ENCODE measurements around the gene LCLAT1. TPM values are rescaled to one million over a fixed set of nuclear protein-coding genes. Genes with fewer than 3 reads are reported as not detected.

Gene LCLAT1
- polyA plus RNA-seq, 1 of the 3 experiments (the other 2 are of a cell fraction): 6.9 TPM

DNA sequence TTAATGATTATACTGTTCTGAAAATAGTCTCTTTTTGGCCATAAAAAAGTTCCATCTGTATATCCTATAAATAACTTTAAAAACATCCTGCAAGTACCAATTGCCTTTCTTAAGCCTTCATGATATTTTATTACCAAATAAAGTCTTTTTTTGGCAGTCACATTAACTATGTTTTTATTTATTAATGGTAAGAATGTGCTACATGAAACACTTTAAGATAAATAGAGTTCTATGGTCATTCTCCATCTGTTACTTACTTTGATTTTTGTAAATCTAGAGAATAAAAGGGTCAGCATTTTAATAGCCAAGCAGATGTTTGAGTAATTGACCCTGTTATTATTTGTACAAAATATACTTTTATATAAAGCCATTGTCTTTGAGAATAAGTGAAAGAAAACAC is 52.6 kb downstream of the LCLAT1 start:
- CTCF ChIA-PET: no interaction called here
- no peak for TF ChIP-seq FOXJ3 (CRISPR knock-in tag; IDR thresholded peaks at IDR 0.05)
- TF ChIP-seq POLR2AphosphoS5 (IDR thresholded peaks at IDR 0.05; ENCODE audit: low read depth, low read length): no peak
- TF ChIP-seq RXRA (IDR thresholded peaks at IDR 0.05; ENCODE audit: borderline replicate concordance, low read depth): no peak
- no peak for TF ChIP-seq EP300 (IDR thresholded peaks at IDR 0.05; ENCODE audit: borderline replicate concordance in 1 of 2, low read depth in 1 of 2, low read length in 1 of 2)
- no peak for TF ChIP-seq SMC3 (IDR thresholded peaks at IDR 0.05; ENCODE audit: low read depth, low read length)
- no peak for TF ChIP-seq TCF12 (IDR thresholded peaks at IDR 0.05)
- no peak for TF ChIP-seq FOSL2 (IDR thresholded peaks at IDR 0.05; ENCODE audit: borderline replicate concordance, low read depth)
- no peak for TF ChIP-seq SIN3A (IDR thresholded peaks at IDR 0.05; ENCODE audit: borderline replicate concordance, low read depth, low read length)
- TF ChIP-seq, protein P1, sequence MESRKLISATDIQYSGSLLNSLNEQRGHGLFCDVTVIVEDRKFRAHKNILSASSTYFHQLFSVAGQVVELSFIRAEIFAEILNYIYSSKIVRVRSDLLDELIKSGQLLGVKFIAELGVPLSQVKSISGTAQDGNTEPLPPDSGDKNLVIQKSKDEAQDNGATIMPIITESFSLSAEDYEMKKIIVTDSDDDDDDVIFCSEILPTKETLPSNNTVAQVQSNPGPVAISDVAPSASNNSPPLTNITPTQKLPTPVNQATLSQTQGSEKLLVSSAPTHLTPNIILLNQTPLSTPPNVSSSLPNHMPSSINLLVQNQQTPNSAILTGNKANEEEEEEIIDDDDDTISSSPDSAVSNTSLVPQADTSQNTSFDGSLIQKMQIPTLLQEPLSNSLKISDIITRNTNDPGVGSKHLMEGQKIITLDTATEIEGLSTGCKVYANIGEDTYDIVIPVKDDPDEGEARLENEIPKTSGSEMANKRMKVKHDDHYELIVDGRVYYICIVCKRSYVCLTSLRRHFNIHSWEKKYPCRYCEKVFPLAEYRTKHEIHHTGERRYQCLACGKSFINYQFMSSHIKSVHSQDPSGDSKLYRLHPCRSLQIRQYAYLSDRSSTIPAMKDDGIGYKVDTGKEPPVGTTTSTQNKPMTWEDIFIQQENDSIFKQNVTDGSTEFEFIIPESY (IDR thresholded peaks at IDR 0.05; ENCODE audit: borderline replicate concordance, low read depth): no peak
- Histone ChIP-seq H3K4me3 (ENCODE audit: low read depth in 2 of 2, low read length in 1 of 2) (no peak overlapping the region), H3K9ac (no peak overlapping the region), H3K4me2 (no peak overlapping the region), H3K79me2 (ENCODE audit: insufficient read depth) (peaks cover 10% of the 10 kb centered on the region), H3K9me3 (peaks cover 19% of the 10 kb centered on the region), H3K36me3 (replicated peaks in 1 of 2; ENCODE audit: control insufficient read depth in 1 of 2, insufficient read depth in 2 of 2, low read length in 1 of 2) (peaks cover 0 to 18% of the 10 kb centered on the region in 2 experiments), H3K4me1 (ENCODE audit: control insufficient read depth in 1 of 2, insufficient read depth in 2 of 2, low read depth in 1 of 2, low read length in 1 of 2) (peaks cover 0 to 5% of the 10 kb centered on the region in 2 experiments; a peak in 2 of 4 replicates), H4K20me1 (ENCODE audit: insufficient read depth) (no peaks in the 10 kb centered on the region), H3K27ac (ENCODE audit: low read depth in 2 of 2, low read length in 1 of 2) (no peak overlapping the region), H3K9me2 (no peaks in the 10 kb centered on the region), H3F3A (replicated peaks; ENCODE audit: insufficient read depth) (no peaks in the 10 kb centered on the region), H3K27me3 (ENCODE audit: insufficient read depth) (no peaks in the 10 kb centered on the region), H2AFZ (ENCODE audit: low read depth) (no peak overlapping the region)
- DNase-seq: no peak
- POLR2A ChIA-PET: no interaction called here

DNA sequence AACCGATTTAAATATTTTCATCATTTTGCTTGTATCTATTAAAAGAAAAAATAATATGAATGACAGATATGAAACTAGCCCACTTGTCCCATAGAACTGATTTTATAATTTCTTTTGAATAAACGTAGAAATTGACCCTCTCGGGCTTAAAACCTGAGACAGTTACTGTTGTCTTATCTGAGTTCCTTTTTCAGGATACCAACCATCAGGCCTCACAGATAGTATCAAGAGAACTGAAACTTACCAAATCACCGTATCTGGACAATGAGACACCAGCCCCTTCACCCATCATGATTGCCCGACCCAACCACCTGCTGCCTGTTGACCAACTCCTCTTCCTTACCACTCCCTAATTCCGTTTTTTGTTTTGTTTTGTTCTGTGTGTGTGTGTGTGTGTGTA is 53.7 kb downstream of the LCLAT1 start:
- no peak for DNase-seq
- Histone ChIP-seq H3K27ac (ENCODE audit: low read depth in 2 of 2, low read length in 1 of 2) (no peak overlapping the region), H3F3A (replicated peaks; ENCODE audit: insufficient read depth) (no peaks in the 10 kb centered on the region), H3K4me2 (no peak overlapping the region), H3K4me1 (ENCODE audit: control insufficient read depth in 1 of 2, insufficient read depth in 2 of 2, low read depth in 1 of 2, low read length in 1 of 2) (peaks cover 0 to 6% of the 10 kb centered on the region in 2 experiments; a peak in 2 of 4 replicates), H3K36me3 (replicated peaks in 1 of 2; ENCODE audit: control insufficient read depth in 1 of 2, insufficient read depth in 2 of 2, low read length in 1 of 2) (peaks cover 0 to 18% of the 10 kb centered on the region in 2 experiments), H3K9me3 (peaks cover 19% of the 10 kb centered on the region), H2AFZ (ENCODE audit: low read depth) (no peak overlapping the region), H4K20me1 (ENCODE audit: insufficient read depth) (no peaks in the 10 kb centered on the region), H3K79me2 (ENCODE audit: insufficient read depth) (peaks cover 10% of the 10 kb centered on the region), H3K27me3 (ENCODE audit: insufficient read depth) (no peaks in the 10 kb centered on the region), H3K9ac (no peak overlapping the region), H3K9me2 (no peaks in the 10 kb centered on the region), H3K4me3 (ENCODE audit: low read depth in 2 of 2, low read length in 1 of 2) (no peak overlapping the region)
- POLR2A ChIA-PET: no interaction called here
- CTCF ChIA-PET: interaction anchor here (0.6 kb wide), 1 partner anchor 84 kb away, joined by 3 read pairs; no protein-coding TSS in a partner anchor
- WGBS (ENCODE audit: low lambda C conversion rate): 95% methylated on average over 6 of the region's 6 CpGs
- no peak for TF ChIP-seq GABPA (IDR thresholded peaks at IDR 0.05; ENCODE audit: low read depth)
- TF ChIP-seq ELF1 (IDR thresholded peaks at IDR 0.05): no peak
- TF ChIP-seq GATA2 (CRISPR knock-in tag; IDR thresholded peaks at IDR 0.05): no peak
- TF ChIP-seq, protein P2, sequence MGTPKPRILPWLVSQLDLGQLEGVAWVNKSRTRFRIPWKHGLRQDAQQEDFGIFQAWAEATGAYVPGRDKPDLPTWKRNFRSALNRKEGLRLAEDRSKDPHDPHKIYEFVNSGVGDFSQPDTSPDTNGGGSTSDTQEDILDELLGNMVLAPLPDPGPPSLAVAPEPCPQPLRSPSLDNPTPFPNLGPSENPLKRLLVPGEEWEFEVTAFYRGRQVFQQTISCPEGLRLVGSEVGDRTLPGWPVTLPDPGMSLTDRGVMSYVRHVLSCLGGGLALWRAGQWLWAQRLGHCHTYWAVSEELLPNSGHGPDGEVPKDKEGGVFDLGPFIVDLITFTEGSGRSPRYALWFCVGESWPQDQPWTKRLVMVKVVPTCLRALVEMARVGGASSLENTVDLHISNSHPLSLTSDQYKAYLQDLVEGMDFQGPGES (IDR thresholded peaks at IDR 0.05; ENCODE audit: low read depth, low read length): no peak
- TF ChIP-seq RFX5 (IDR thresholded peaks at IDR 0.05; ENCODE audit: low read length): no peak
- no peak for TF ChIP-seq FOXM1 (IDR thresholded peaks at IDR 0.05; ENCODE audit: low read depth)
- TF ChIP-seq, protein P3, sequence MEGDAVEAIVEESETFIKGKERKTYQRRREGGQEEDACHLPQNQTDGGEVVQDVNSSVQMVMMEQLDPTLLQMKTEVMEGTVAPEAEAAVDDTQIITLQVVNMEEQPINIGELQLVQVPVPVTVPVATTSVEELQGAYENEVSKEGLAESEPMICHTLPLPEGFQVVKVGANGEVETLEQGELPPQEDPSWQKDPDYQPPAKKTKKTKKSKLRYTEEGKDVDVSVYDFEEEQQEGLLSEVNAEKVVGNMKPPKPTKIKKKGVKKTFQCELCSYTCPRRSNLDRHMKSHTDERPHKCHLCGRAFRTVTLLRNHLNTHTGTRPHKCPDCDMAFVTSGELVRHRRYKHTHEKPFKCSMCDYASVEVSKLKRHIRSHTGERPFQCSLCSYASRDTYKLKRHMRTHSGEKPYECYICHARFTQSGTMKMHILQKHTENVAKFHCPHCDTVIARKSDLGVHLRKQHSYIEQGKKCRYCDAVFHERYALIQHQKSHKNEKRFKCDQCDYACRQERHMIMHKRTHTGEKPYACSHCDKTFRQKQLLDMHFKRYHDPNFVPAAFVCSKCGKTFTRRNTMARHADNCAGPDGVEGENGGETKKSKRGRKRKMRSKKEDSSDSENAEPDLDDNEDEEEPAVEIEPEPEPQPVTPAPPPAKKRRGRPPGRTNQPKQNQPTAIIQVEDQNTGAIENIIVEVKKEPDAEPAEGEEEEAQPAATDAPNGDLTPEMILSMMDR (IDR thresholded peaks at IDR 0.05): no peak
- TF ChIP-seq, protein P4, sequence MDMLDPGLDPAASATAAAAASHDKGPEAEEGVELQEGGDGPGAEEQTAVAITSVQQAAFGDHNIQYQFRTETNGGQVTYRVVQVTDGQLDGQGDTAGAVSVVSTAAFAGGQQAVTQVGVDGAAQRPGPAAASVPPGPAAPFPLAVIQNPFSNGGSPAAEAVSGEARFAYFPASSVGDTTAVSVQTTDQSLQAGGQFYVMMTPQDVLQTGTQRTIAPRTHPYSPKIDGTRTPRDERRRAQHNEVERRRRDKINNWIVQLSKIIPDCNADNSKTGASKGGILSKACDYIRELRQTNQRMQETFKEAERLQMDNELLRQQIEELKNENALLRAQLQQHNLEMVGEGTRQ (IDR thresholded peaks at IDR 0.05; ENCODE audit: borderline replicate concordance, low read depth, low read length): no peak
- no peak for TF ChIP-seq FOXJ3 (CRISPR knock-in tag; IDR thresholded peaks at IDR 0.05)
- TF ChIP-seq SMC3 (IDR thresholded peaks at IDR 0.05; ENCODE audit: low read depth, low read length): no peak
- TF ChIP-seq CHD2 (IDR thresholded peaks at IDR 0.05; ENCODE audit: low read length, partially characterized antibody): no peak
- TF ChIP-seq, protein P5, sequence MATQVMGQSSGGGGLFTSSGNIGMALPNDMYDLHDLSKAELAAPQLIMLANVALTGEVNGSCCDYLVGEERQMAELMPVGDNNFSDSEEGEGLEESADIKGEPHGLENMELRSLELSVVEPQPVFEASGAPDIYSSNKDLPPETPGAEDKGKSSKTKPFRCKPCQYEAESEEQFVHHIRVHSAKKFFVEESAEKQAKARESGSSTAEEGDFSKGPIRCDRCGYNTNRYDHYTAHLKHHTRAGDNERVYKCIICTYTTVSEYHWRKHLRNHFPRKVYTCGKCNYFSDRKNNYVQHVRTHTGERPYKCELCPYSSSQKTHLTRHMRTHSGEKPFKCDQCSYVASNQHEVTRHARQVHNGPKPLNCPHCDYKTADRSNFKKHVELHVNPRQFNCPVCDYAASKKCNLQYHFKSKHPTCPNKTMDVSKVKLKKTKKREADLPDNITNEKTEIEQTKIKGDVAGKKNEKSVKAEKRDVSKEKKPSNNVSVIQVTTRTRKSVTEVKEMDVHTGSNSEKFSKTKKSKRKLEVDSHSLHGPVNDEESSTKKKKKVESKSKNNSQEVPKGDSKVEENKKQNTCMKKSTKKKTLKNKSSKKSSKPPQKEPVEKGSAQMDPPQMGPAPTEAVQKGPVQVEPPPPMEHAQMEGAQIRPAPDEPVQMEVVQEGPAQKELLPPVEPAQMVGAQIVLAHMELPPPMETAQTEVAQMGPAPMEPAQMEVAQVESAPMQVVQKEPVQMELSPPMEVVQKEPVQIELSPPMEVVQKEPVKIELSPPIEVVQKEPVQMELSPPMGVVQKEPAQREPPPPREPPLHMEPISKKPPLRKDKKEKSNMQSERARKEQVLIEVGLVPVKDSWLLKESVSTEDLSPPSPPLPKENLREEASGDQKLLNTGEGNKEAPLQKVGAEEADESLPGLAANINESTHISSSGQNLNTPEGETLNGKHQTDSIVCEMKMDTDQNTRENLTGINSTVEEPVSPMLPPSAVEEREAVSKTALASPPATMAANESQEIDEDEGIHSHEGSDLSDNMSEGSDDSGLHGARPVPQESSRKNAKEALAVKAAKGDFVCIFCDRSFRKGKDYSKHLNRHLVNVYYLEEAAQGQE (IDR thresholded peaks at IDR 0.05; ENCODE audit: low read depth, low read length): no peak
- no peak for TF ChIP-seq RAD21 (IDR thresholded peaks at IDR 0.05; ENCODE audit: low read length)
